ENCODE measurements around the gene UTP3. TPM values are rescaled to one million over a fixed set of nuclear protein-coding genes. Genes with fewer than 3 reads are reported as not detected.
"Not testable (repeated sequence)": the region's sequence is repeated elsewhere in the genome, so short reads cannot be mapped to it uniquely, and the experiment has no call there.

Gene UTP3
- total RNA-seq, 1 donor from 2014 or later: 15.7 TPM

GRCh38 chr4:70721747-70722146, 33.4 kb downstream of the UTP3 start, which contains the start of gene RUFY3:
RUFY3 (plus strand) TSS chr4:70721964; CDS start chr4:70722574, 610 bp downstream.
- intact Hi-C loops (cut with DNase I): no loop called here
- Histone ChIP-seq H3K27ac (peak within 1 kb of the TSS; percentile 71), H3K36me3 (no peaks in the 10 kb centered on the region), H3K27me3 (no peaks in the 10 kb centered on the region), H3K4me3 (peak within 1 kb of the TSS; percentile 48 to 52), H3K9me3 (no peaks in the 10 kb centered on the region), H3K4me1 (peaks cover 27% of the 10 kb centered on the region)
- no peak for TF ChIP-seq POLR2A (IDR thresholded peaks at IDR 0.05)
- DNase-seq (ENCODE audit: extremely low spot score in 2 of 2): peak in 1 of 2 donors; percentile 90

- DNase-seq (ENCODE audit: extremely low spot score in 2 of 2): no peak
- H3K27ac ChIP-seq: peak overlapping the region; percentile 71
- TF ChIP-seq CTCF (IDR thresholded peaks at IDR 0.05) (no peak), POLR2AphosphoS5 (IDR thresholded peaks at IDR 0.05; ENCODE audit: insufficient read depth in 1 of 2, low read depth in 1 of 2) (no peak), POLR2A (IDR thresholded peaks at IDR 0.05) (no peak)
- H3K36me3 ChIP-seq: no peaks in the 10 kb centered on the region
- peaks cover 27% of the 10 kb centered on the region for H3K4me1 ChIP-seq
- no peaks in the 10 kb centered on the region for H3K27me3 ChIP-seq
- H3K4me3 ChIP-seq: peak overlapping the region; percentile 48 to 52
- intact Hi-C loops (cut with DNase I): no loop called here
- no peaks in the 10 kb centered on the region for H3K9me3 ChIP-seq
Measured at GRCh38 chr4:70722199-70722791, 34.0 kb downstream of the UTP3 start.

DNA sequence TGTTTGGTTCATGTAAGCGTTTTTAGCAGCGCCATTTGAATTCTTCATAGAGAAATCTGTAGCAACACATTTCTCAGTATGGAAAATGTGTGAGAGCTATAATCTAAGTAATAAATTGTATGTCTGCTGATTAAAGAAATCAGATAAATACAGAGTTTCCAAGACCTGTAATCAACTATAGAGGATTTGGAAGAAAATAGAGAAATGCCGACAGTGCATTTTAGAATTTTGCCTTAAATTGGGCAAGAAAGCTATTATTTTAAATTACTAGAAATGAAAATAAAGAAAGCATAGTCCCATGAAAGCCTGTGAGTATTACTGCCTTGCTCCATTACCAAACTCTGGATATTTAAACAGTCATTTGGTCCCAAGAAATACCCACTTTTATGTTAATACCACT, 36.1 kb downstream of the UTP3 start:
- no peak for TF ChIP-seq CTCF (IDR thresholded peaks at IDR 0.05)
- TF ChIP-seq POLR2A (IDR thresholded peaks at IDR 0.05): no peak
- TF ChIP-seq POLR2AphosphoS5 (IDR thresholded peaks at IDR 0.05; ENCODE audit: insufficient read depth in 1 of 2, low read depth in 1 of 2): no peak

DNA sequence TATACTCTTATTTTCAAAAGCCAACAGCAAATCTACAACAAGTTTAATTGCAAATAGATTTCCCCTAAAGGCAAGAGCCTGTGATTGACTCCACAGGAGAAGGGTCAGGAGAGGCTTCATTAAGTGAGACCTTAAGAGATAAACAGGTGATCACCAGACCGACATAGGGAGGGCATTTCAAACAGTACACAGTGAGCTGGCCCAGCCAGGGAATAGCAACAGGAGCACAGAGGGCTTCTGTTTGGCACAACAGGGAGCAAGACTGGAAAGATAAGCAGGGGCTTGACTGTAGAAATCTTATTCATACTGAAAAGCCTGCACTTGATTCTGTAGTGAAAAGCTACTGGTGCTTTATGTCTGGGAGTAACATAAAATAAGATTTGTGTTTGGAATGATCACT, 37.3 kb downstream of the UTP3 start:
- H3K9me3 ChIP-seq: no peaks in the 10 kb centered on the region
- intact Hi-C loops (cut with DNase I): no loop called here
- H3K27me3 ChIP-seq: no peaks in the 10 kb centered on the region
- no peak for TF ChIP-seq CTCF (IDR thresholded peaks at IDR 0.05)
- TF ChIP-seq POLR2A (IDR thresholded peaks at IDR 0.05): no peak
- no peak for TF ChIP-seq POLR2AphosphoS5 (IDR thresholded peaks at IDR 0.05; ENCODE audit: insufficient read depth in 1 of 2, low read depth in 1 of 2)
- H3K4me1 ChIP-seq: peaks cover 30% of the 10 kb centered on the region
- H3K36me3 ChIP-seq: no peaks in the 10 kb centered on the region
- DNase-seq (ENCODE audit: extremely low spot score in 2 of 2): no peak
- H3K4me3 ChIP-seq: no peak overlapping the region
- no peak overlapping the region for H3K27ac ChIP-seq

More for the DNA sequence above, 36.1 kb downstream of the UTP3 start:
- Histone ChIP-seq H3K4me1 (peaks cover 27% of the 10 kb centered on the region), H3K4me3 (peak overlapping the region in 1 of 2 donors; percentile 52), H3K9me3 (no peaks in the 10 kb centered on the region), H3K27me3 (no peaks in the 10 kb centered on the region), H3K27ac (no peak overlapping the region), H3K36me3 (no peaks in the 10 kb centered on the region)
- DNase-seq (ENCODE audit: extremely low spot score in 2 of 2): no peak
- intact Hi-C loops (cut with DNase I): no loop called here

DNA sequence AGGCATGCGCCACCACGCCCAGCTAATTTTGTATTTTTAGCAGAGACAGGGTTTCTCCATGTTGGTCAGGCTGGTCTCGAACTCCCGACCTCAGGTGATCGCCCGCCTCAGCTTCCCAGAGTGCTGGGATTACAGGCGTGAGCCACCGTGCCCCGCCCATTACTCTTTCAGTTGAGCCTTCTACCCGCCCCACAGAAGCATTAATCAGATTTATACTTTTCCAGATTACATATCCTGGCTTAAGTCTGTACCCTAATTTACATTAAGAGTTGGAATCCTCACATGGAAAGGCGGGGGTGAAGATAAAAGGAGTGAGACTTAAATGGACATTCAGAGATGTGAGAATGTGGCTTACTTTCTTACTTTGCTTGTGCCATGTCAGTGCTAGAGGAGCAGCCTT, 38.2 kb downstream of the UTP3 start:
- H3K27me3 ChIP-seq; H3K9me3 ChIP-seq; intact Hi-C loops (cut with DNase I); H3K36me3 ChIP-seq; H3K4me3 ChIP-seq; DNase-seq (ENCODE audit: extremely low spot score in 2 of 2); H3K27ac ChIP-seq: not testable (repeated sequence)
- H3K4me1 ChIP-seq: peaks cover 38% of the 10 kb centered on the region

GRCh38 chr4:70728091-70728490, 39.8 kb downstream of the UTP3 start:
- intact Hi-C loops (cut with DNase I): no loop called here
- no peaks in the 10 kb centered on the region for H3K36me3 ChIP-seq
- no peaks in the 10 kb centered on the region for H3K9me3 ChIP-seq
- H3K4me3 ChIP-seq: no peak overlapping the region
- no peaks in the 10 kb centered on the region for H3K27me3 ChIP-seq
- TF ChIP-seq POLR2AphosphoS5 (IDR thresholded peaks at IDR 0.05; ENCODE audit: insufficient read depth in 1 of 2, low read depth in 1 of 2): no peak
- no peak for TF ChIP-seq CTCF (IDR thresholded peaks at IDR 0.05)
- TF ChIP-seq POLR2A (IDR thresholded peaks at IDR 0.05): no peak
- peaks cover 40% of the 10 kb centered on the region for H3K4me1 ChIP-seq
- no peak for DNase-seq (ENCODE audit: extremely low spot score in 2 of 2)
- no peak overlapping the region for H3K27ac ChIP-seq

- DNase-seq (ENCODE audit: extremely low spot score in 2 of 2); H3K36me3 ChIP-seq; H3K4me3 ChIP-seq; intact Hi-C loops (cut with DNase I); H3K27me3 ChIP-seq; H3K27ac ChIP-seq; H3K9me3 ChIP-seq: not testable (repeated sequence)
- peaks cover 49% of the 10 kb centered on the region for H3K4me1 ChIP-seq
Measured at GRCh38 chr4:70732878-70733277, 44.5 kb downstream of the UTP3 start.
